Measurements from ENCODE around the gene CAMK2D.
A peak's percentile ranks its signal among the peaks of the same experiment; 100 is the strongest.

Gene CAMK2D

GRCh38 chr4:113561092-113561491, 200.4 kb downstream of the CAMK2D start:
- TF ChIP-seq CTCF (IDR thresholded peaks at IDR 0.05; ENCODE audit: low read depth, low read length) = no peak
- peak; percentile 32 for DNase-seq
- peak overlapping the region; percentile 46 for H3K27ac ChIP-seq
- H3K27me3 ChIP-seq (ENCODE audit: insufficient read depth, low read depth, severe bottlenecking) = no peaks in the 10 kb centered on the region
- no peaks in the 10 kb centered on the region for H3K9me3 ChIP-seq (ENCODE audit: severe bottlenecking)
- no peak overlapping the region for H3K4me3 ChIP-seq (ENCODE audit: low read depth, low read length)
- H3K36me3 ChIP-seq = no peaks in the 10 kb centered on the region; the same call in 1 of the 2 replicates

- Histone ChIP-seq H3K9me3 (ENCODE audit: severe bottlenecking) (no peaks in the 10 kb centered on the region), H3K36me3 (no peaks in the 10 kb centered on the region; the same call in 1 of the 2 replicates), H3K27me3 (ENCODE audit: insufficient read depth, low read depth, severe bottlenecking) (no peaks in the 10 kb centered on the region), H3K4me3 (ENCODE audit: low read depth, low read length) (no peak overlapping the region), H3K27ac (peak overlapping the region; percentile 46)
- no peak for DNase-seq
- no peak for TF ChIP-seq CTCF (IDR thresholded peaks at IDR 0.05; ENCODE audit: low read depth, low read length)
Observed at GRCh38 chr4:113560579-113560978, 201.0 kb downstream of the CAMK2D start.

GRCh38 chr4:113559947-113560346, 201.6 kb downstream of the CAMK2D start:
- no peak for TF ChIP-seq CTCF (IDR thresholded peaks at IDR 0.05; ENCODE audit: low read depth, low read length)
- no peaks in the 10 kb centered on the region for H3K27me3 ChIP-seq (ENCODE audit: insufficient read depth, low read depth, severe bottlenecking)
- DNase-seq = no peak
- H3K36me3 ChIP-seq = no peaks in the 10 kb centered on the region; the same call in 1 of the 2 replicates
- no peak overlapping the region for H3K4me3 ChIP-seq (ENCODE audit: low read depth, low read length)
- no peak overlapping the region for H3K27ac ChIP-seq
- H3K9me3 ChIP-seq (ENCODE audit: severe bottlenecking) = no peaks in the 10 kb centered on the region

GRCh38 chr4:113556382-113557134, 205.0 kb downstream of the CAMK2D start:
- TF ChIP-seq CTCF (IDR thresholded peaks at IDR 0.05; ENCODE audit: low read depth, low read length) = no peak
- Histone ChIP-seq H3K27ac (no peak overlapping the region), H3K36me3 (no peaks in the 10 kb centered on the region; the same call in 1 of the 2 replicates), H3K4me3 (ENCODE audit: low read depth, low read length) (no peak overlapping the region), H3K9me3 (ENCODE audit: severe bottlenecking) (no peaks in the 10 kb centered on the region), H3K27me3 (ENCODE audit: insufficient read depth, low read depth, severe bottlenecking) (no peaks in the 10 kb centered on the region)
- no peak for DNase-seq

GRCh38 chr4:113555868-113556267, 205.7 kb downstream of the CAMK2D start:
- H3K27ac ChIP-seq = no peak overlapping the region
- H3K36me3 ChIP-seq = no peaks in the 10 kb centered on the region; the same call in 1 of the 2 replicates
- no peak for DNase-seq
- H3K4me3 ChIP-seq (ENCODE audit: low read depth, low read length) = no peak overlapping the region
- no peaks in the 10 kb centered on the region for H3K27me3 ChIP-seq (ENCODE audit: insufficient read depth, low read depth, severe bottlenecking)
- no peak for TF ChIP-seq CTCF (IDR thresholded peaks at IDR 0.05; ENCODE audit: low read depth, low read length)
- no peaks in the 10 kb centered on the region for H3K9me3 ChIP-seq (ENCODE audit: severe bottlenecking)

GRCh38 chr4:113553082-113553481, 208.5 kb downstream of the CAMK2D start:
- H3K36me3 ChIP-seq = no peaks in the 10 kb centered on the region
- TF ChIP-seq CTCF (IDR thresholded peaks at IDR 0.05; ENCODE audit: low read depth, low read length) = no peak
- no peaks in the 10 kb centered on the region for H3K27me3 ChIP-seq (ENCODE audit: insufficient read depth, low read depth, severe bottlenecking)

More at GRCh38 chr4:113553082-113553481, 208.5 kb downstream of the CAMK2D start:
- no peak for DNase-seq
- H3K27ac ChIP-seq = no peak overlapping the region
- H3K9me3 ChIP-seq (ENCODE audit: severe bottlenecking) = no peaks in the 10 kb centered on the region
- H3K4me3 ChIP-seq (ENCODE audit: low read depth, low read length) = no peak overlapping the region

All from WERI-Rb-1 (cell line).